Ovary (tissue), 9 donors: ENCODE results near the gene LCN12. TPM values are rescaled to one million over a fixed set of nuclear protein-coding genes. Genes with fewer than 3 reads are reported as not detected.
"Not testable (repeated sequence)": the region's sequence is repeated elsewhere in the genome, so short reads cannot be mapped to it uniquely, and the experiment has no call there.

ENCODE experiments used
- DNase-seq, 5 donors: peaks; one replicate each; pipeline ENCODE4 v3.0.0-alpha.2; 2019 to 2020
- H3K27ac ChIP-seq, 2 donors: fragments of 200-600 bp; one replicate each; pipeline versions ENCODE4 v1.5.1 to v1.8.0; 2019 to 2022
- H3K27me3 ChIP-seq: fragments of 200-600 bp; one replicate; pipeline ENCODE4 v1.8.0; 2022
- H3K36me3 ChIP-seq: fragments of 200-600 bp; sonication (generic); one replicate; pipeline ENCODE4 v1.5.1; 2019
- H3K4me1 ChIP-seq: one replicate; pipeline ENCODE4 v1.8.1; 2013; ENCODE audit warnings: mild to moderate bottlenecking, moderate library complexity; ENCODE audit not compliant: insufficient read depth
- H3K4me3 ChIP-seq: fragments of 200-600 bp; sonication (generic); one replicate; pipeline ENCODE4 v1.5.1; 2017
- H3K9me3 ChIP-seq, 2 donors: fragments of 200-600 bp in 1 of 2; sonication (generic) in 1 of 2; one replicate each; pipeline versions ENCODE4 v1.5.1 to v1.8.1; 2013 to 2019; ENCODE audit warnings: mild to moderate bottlenecking in 1 of 2, moderate library complexity in 1 of 2
- CTCF ChIP-seq, 3 donors: fragments of 450-650 bp in 2 of 3; fragments of 200-600 bp in 1 of 3; IDR thresholded peaks; one replicate each; pipeline versions ENCODE4 v1.5.1 to v1.8.0; 2016 to 2022; ENCODE audit warnings: antibody characterized with exemption in 3 of 3, mild to moderate bottlenecking in 1 of 3
- EP300 ChIP-seq: sonication (generic); formaldehyde crosslinking; IDR thresholded peaks from one replicate; pipeline ENCODE4 v1.6.1; 2017; ENCODE audit warnings: antibody characterized with exemption
- POLR2A ChIP-seq: fragments of 450-650 bp; IDR thresholded peaks from one replicate; pipeline ENCODE4 v1.6.1; 2017; ENCODE audit warnings: antibody characterized with exemption, mild to moderate bottlenecking, moderate library complexity
- WGBS, 3 donors: extraction: QIAGEN DNeasy Blood & Tissue Kit in 1 of 3; methylation state at CpG; one replicate each; pipeline versions ENCODE4 v1.1.5 to v1.1.7; 2013 to 2017; 5-methylcytosine and 5-hydroxymethylcytosine counted together
- intact Hi-C, 4 donors: fragments of 100-400 bp; cut with DNase I; formaldehyde crosslinking; loops; one replicate each; pipeline versions ENCODE4 v1.11.0 to v1.15.1; 2022 to 2023
- polyA plus RNA-seq, 2 donors: library from polyadenylated mRNA; stranded (reverse); fragments of 200-250 nt in 1 of 2; fragments of 350-450 nt in 1 of 2; fragmentation: Illumina TruSeq in 1 of 2; extraction: RNeasy Lipid Tissue Mini Kit (QIAGEN cat#74804) in 1 of 2; gene quantifications; one replicate each; pipeline ENCODE4 v1.2.3, GENCODE V29; 2013 to 2014
- total RNA-seq, 7 donors: library from RNA; depleted of rRNA in 2 of 7; stranded (reverse); fragments of >200 nt in 2 of 7; fragmentation: NEBNext Ultra II Directional in 3 of 7; extraction: Animal tissue kit (Norgen Biotek cat#: 25700) in 3 of 7; gene quantifications; one replicate each; pipeline versions ENCODE4 v1.1.0 to v1.2.4, GENCODE V29; 2016 to 2023
- donor health status: DM: no; HTN: no; CAD: no; lungs with moderate emphysema.
- donor health status: DM: no; HTN: no; CAD: no.
- donor health status: Bipolar disorder and iron deficiency.
- donor health status: DM: yes; HTN: yes; CAD: no.
- donor health status: DM: no; HTN: no; CAD: no.
- donor health status: DM: yes; HTN: yes; CAD: no.

LCN12 gene
- total and polyA plus RNA-seq, 9 donors, result 1.1 to 40.9 (median 13.4) TPM

GRCh38 chr9:136997371-136997770 lies 45.3 kb downstream of the LCN12 start:
- no peaks in the 10 kb centered on the region for H3K9me3 ChIP-seq
- TF ChIP-seq POLR2A (no peak), EP300 (no peak)
- intact Hi-C loops, result no loop called here
- no peak for DNase-seq
- no peaks in the 10 kb centered on the region for H3K27me3 ChIP-seq
- 88 to 92% (median 90%) methylated on average over 10 of the region's 10 CpGs for WGBS, 3 donors
- H3K36me3 ChIP-seq, result no peaks in the 10 kb centered on the region
- no peak overlapping the region for H3K27ac ChIP-seq
- H3K4me3 ChIP-seq, result no peak overlapping the region
- H3K4me1 ChIP-seq, result peaks cover 14% of the 10 kb centered on the region

- H3K27ac ChIP-seq, result no peak overlapping the region
- no peaks in the 10 kb centered on the region for H3K27me3 ChIP-seq
- no peaks in the 10 kb centered on the region for H3K9me3 ChIP-seq
- peaks cover 14% of the 10 kb centered on the region for H3K4me1 ChIP-seq
- no peaks in the 10 kb centered on the region for H3K36me3 ChIP-seq
- intact Hi-C loops, result no loop called here
- 81 to 85% (median 83%) methylated on average over 18 of the region's 18 CpGs for WGBS, 3 donors
- no peak overlapping the region for H3K4me3 ChIP-seq
- TF ChIP-seq POLR2A (no peak), EP300 (no peak), CTCF (IDR thresholded peaks at IDR 0.05) (no peak)
- DNase-seq, result no peak
Observed at GRCh38 chr9:136997830-136998234, 45.8 kb downstream of the LCN12 start.

DNA sequence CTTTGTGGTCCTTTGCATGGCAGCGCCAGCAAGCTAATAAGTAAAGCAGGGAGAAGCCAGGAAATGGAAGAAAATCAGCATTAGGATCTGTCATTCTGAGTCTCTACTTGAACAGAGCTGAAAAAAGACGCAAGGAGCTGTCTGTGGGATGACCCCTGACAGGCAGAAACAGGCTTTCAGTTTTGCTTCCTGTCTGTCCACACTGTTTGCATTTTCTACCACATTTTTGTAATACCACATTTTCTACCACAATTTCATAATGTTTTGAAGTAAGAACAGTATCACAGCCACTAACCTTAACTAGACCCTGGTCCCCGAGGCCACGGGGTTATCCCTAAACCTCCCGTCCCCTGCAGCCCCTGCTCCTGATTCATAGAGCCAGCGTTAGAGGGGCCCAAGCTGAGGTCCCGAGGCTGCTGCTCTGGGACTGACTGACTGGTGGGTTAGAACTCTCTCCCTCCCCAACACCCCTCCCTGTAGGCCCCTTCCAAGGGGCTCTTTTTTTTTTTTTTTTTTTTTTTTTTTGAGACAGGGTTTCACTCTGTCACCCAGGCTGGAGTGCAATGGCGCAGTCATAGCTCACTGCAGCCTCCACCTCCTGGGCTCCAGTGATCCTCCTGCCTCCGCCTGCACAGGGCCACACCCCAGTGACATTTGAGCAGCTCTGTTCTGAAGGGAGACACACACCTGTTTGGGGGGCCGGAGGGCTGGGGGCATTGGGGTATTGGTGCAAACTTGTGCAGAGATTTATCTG lies 48.3 kb downstream of the LCN12 start:
- Histone ChIP-seq H3K4me1 (peaks cover 9% of the 10 kb centered on the region), H3K9me3 (no peaks in the 10 kb centered on the region), H3K27ac (no peak overlapping the region), H3K4me3 (no peak overlapping the region), H3K27me3 (no peaks in the 10 kb centered on the region), H3K36me3 (no peaks in the 10 kb centered on the region)
- TF ChIP-seq EP300, result no peak
- no peak for TF ChIP-seq POLR2A
- TF ChIP-seq CTCF (IDR thresholded peaks at IDR 0.05), result no peak
- no peak for DNase-seq
- intact Hi-C loops, result no loop called here
- 33 to 45% (median 33%) methylated on average over 10 of the region's 10 CpGs for WGBS, 3 donors

DNA sequence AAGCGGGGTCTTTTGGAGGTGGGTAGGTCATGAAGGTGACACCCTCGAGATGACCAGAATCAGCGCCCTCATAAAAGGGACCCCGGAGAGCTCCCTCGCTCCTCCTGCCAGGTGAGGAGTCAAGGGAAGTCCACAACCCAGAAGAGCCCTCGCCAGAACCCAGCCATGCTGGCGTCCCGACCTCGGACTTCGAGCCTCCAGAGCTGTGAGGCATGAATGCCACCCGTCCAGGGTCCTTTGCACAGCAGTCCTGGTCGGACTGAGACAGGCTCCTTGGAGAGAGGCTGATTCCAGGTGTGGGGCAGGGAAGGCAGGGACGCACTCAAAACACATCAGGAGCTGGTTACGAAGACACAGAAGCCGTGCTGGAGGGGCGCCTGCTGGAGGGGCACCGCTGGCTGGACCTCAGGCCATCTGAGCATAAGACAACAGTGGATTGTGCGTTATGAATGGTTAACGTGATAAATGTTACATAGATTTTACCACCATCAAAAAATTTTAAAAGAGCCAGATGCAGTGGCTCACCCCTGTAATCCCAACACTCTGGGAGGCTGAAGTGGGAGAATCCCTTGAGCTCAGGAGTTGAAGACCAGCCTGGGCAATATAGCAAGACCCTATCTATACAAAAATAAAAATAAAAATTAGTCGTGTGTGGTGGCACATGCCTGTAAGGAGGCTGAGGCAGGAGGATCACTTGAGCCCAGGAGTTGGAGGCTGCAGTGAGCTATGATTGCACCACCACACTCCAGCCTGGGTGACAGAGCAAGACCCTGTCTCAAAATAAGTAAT lies 50.0 kb downstream of the LCN12 start:
- DNase-seq, result no peak
- Histone ChIP-seq H3K4me3 (no peak overlapping the region), H3K36me3 (no peaks in the 10 kb centered on the region), H3K9me3 (no peaks in the 10 kb centered on the region), H3K4me1 (peaks cover 11% of the 10 kb centered on the region), H3K27me3 (no peaks in the 10 kb centered on the region), H3K27ac (no peak overlapping the region)
- intact Hi-C loops, result no loop called here
- WGBS, 3 donors, result 89 to 90% (median 89%) methylated on average over 20 of the region's 20 CpGs
- TF ChIP-seq POLR2A (no peak), CTCF (IDR thresholded peaks at IDR 0.05) (no peak), EP300 (no peak)

GRCh38 chr9:137002646-137003041 lies 50.6 kb downstream of the LCN12 start:
- H3K4me1 ChIP-seq, result peaks cover 16% of the 10 kb centered on the region
- no peak for DNase-seq
- intact Hi-C loops, result no loop called here
- H3K36me3 ChIP-seq, result no peaks in the 10 kb centered on the region
- no peak overlapping the region for H3K4me3 ChIP-seq
- TF ChIP-seq POLR2A (no peak), EP300 (no peak), CTCF (IDR thresholded peaks at IDR 0.05) (no peak)
- H3K27ac ChIP-seq, result no peak overlapping the region
- no peaks in the 10 kb centered on the region for H3K9me3 ChIP-seq
- no peaks in the 10 kb centered on the region for H3K27me3 ChIP-seq
- WGBS, 3 donors, result 91 to 92% (median 91%) methylated on average over 10 of the region's 10 CpGs

DNA sequence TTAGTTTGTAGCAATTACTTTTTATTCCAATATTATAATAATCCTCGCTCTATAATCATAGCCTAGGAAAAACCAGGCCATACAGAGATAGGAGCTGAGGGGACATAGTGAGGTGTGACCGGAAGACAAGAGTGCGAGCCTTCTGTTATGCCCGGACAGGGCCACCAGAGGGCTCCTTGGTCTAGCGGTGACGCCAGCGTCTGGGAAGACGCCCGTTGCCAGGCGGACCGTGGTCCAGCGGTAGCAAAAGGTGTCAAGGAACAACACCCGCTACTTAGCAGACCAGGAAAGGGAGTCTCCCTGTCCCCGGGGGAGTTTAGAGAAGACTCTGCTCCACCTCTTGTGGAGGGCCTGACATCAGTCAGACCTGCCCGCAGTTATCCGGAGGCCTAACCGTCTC lies 52.2 kb downstream of the LCN12 start:
- H3K9me3 ChIP-seq, H3K36me3 ChIP-seq, H3K4me3 ChIP-seq, H3K27ac ChIP-seq, DNase-seq, H3K27me3 ChIP-seq, intact Hi-C loops: not testable (repeated sequence)
- H3K4me1 ChIP-seq, result peaks cover 16% of the 10 kb centered on the region
- 42 to 50% (median 49%) methylated on average over 17 of the region's 17 CpGs for WGBS, 3 donors
